ENCODE measurements around the gene MAGEB1. TPM values are rescaled to one million over a fixed set of nuclear protein-coding genes. Genes with fewer than 3 reads are reported as not detected.

The MAGEB1 gene
- total RNA-seq, 1 donor from 2014 or later, result not detected

DNA sequence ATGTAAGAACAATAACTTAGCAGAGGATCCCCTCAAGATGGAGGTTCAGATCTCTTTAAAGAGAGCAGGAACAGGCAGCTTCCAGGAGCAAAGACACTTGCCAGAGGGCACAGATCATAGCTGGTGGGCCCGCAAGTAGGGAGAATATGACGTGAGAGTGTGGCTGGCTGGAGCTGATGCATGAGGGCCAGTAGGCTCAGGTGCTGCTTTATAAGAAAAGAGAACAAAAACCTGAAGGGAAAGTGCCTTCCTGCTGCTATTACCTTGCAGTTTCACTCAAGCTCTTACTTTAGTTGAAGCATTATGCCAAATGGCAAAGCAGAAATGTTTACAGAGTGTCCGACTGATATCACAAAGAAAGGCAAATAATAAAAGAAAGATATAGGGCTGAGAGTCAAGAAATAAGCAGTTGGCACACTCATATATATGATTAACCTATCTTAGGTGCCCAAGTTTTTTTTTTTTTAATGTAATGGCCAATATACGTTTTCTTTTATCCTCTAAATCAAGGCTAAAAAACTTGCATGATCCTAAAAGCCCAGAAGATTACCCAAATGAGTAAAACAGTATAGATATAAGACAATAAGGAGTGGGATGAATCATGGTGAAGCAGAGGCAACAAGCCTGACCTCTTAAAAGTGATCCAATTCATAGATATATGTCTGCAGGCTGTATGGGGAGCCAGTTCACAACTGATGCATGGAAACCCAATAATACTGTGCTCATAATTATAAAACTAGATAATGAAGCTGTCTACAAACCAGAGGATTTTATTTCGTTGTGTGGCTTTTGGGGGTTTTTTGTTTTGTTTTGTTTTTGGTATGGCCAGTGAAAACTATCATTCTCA is 49.7 kb downstream of the MAGEB1 start:
- DNase-seq (ENCODE audit: low read depth in 2 of 2), result no peak

GRCh38 chrX:30301208-30301607 is 54.3 kb downstream of the MAGEB1 start:
- no peak for DNase-seq (ENCODE audit: low read depth in 2 of 2)

Other genes with a start within 250 kb of the MAGEB1 start
- not detected in 2 replicates for gene MAGEB2, start 31.6 kb upstream of the MAGEB1 start, total RNA-seq
- gene MAGEB3, start 16.5 kb upstream of the MAGEB1 start, total RNA-seq, result not detected in 2 replicates
- not detected in 2 replicates for gene MAGEB4, start 5.1 kb upstream of the MAGEB1 start, total RNA-seq
- not detected in 2 replicates for gene NR0B1, start 62.2 kb downstream of the MAGEB1 start, total RNA-seq